NCI-H1417 treated with DMSO at 0.1 percent for 48 hours (cell line): Measurements from ENCODE around the gene OTUD7B.
"Not testable (repeated sequence)": the region's sequence is repeated elsewhere in the genome, so short reads cannot be mapped to it uniquely, and the experiment has no call there.

Experiments used
- DNase-seq: peaks from one replicate; lab custom pipeline; 2025; lab: John Stamatoyannopoulos, UW

The OTUD7B gene

GRCh38 chr1:149945206-149945605 lies 65.3 kb downstream of the OTUD7B start:
- DNase-seq: no peak

- DNase-seq: no peak
Measured at GRCh38 chr1:149942885-149943284, 67.6 kb downstream of the OTUD7B start.

DNA sequence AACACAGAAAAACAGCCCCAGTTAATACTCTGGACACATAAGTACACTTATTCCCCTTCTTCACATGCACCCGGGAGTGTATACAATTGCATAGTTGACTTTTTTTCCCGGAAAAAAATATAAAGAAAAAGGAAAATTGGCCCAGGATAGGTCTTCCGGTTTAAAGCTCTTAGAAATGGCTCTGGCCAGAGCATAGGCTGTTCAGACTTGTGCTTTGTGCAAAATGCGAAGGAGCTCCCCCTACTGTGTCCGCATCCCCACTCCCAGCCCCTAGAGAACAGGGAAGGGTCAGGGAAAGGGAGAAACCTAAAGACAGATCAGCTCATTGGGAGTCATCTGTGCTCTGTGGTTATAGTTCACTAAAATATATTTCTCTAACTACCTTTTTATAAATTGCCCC lies 68.3 kb downstream of the OTUD7B start:
- DNase-seq: no peak

- DNase-seq: no peak
Measured at GRCh38 chr1:149940427-149940826, 70.1 kb downstream of the OTUD7B start.

DNA sequence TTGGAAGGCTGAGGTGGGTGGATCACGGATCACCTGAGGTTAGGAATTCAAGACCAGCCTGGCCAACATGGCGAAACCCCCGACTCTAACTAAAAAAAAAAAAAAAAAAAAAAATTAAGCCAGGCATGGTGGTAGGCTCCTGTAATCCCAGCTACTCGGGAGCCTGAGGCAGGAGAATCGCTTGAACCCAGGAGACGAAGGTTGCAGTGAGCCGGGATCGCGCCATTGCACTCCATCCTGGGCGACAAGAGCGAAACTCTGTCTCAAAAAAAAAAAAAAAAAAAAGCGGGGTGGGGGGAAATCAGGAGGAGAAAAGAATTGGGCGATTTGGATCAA lies 71.9 kb downstream of the OTUD7B start:
- not testable (repeated sequence) for DNase-seq

DNA sequence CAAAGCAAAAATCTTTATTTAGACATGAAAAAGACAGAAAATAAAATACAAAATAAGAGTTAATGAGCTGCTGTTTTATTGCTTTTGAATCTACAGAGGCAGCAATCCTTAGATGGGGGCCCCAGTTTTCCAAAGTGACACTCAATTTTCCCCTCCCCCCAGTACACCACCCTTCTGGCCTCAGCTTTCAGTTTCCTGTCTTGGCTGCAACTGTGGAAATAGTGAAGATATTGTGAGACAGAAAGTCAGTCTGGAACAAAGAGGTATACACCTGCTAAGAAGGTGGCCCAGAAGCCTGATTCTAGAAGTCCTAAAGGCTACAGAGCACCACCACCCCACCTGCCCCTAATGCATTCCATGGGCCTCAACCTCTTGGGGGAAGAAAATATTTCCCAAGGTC lies 72.8 kb downstream of the OTUD7B start:
- no peak for DNase-seq

GRCh38 chr1:149936992-149937705 lies 73.4 kb downstream of the OTUD7B start:
- no peak for DNase-seq

DNA sequence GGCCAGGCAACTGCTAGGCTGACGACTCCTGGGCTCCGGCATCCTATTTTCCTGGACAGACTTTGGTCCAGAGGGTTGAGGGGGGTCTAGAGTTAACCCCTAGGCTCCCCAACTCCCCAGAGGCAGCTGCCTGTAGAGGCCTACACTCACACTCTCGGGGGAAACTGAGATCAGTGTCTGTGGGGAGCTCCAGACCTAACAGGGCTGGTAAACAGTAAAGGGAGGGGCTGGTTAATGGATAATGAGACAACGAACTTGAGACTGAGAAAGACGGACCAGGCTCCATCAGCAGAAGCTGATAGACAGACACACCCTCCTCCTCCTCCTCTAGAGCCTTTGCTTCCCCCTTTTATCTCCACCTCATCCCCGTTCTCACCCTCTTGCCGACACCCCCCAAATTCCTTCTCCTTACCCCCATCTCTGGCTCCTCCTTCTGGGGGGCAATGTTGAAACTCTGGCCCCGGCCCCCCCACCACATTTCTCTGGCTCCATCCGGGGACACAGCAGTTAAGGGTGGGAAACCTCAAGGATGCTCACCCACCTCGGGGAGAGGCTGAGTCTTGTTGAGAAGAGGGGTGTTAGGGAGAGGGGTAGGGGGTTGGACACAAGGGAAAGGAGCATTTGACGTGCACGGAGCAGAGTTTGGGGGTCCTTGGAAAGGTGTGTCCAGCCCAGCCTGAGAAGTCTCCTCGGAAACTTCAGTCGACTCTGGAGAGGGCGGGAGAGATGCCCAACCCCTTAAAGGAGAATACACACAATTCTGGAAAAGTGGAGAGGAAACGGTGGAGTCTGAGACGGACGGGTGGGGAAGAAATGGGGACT lies 74.1 kb downstream of the OTUD7B start, which contains the start of gene MTMR11:
TSS of gene MTMR11 (minus strand) at position 710 of the 822 bp plus-strand sequence. CDS start at position 478, 232 bp downstream.
- no peak for DNase-seq

- no peak for DNase-seq
Measured at GRCh38 chr1:149934356-149934755, 76.2 kb downstream of the OTUD7B start.

DNA sequence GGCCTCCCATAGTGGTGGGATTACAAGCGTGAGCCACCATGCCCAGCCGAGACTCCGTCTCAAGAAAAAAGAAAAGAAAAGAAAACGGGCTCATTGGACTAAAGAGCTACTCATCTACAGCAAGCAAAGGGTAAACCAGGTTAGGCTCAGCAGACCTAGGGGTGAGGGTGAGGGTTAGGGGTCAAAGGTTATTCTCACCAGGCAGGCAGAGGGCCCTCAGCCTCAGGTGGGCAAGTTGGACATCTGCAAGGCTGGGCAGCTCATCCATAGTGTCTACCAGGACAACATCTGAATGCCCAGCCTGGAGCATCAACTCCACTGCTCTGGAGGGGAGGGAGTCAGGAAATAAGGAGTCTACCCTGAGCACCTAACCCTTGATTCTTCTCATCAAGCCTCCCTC lies 77.3 kb downstream of the OTUD7B start:
- DNase-seq: no peak

DNA sequence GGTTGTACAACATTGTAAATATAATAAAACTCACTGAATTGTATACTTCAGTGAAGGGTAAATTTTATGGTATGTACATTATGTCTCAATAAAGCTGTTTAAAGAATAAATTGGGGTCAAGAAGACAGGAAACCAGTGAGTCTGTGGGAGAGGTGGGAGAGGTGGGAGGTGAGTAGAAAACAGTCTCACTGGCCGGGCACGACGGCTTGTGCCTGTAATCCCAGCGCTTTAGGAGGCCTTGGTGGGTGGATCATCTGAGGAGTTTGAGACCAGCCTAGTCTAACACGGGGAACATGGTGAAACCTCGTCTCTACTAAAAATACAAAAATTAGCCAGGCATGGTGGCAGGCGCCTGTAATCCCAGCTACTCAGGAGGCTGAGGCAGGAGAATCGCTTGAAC lies 78.1 kb downstream of the OTUD7B start:
- DNase-seq: no peak

DNA sequence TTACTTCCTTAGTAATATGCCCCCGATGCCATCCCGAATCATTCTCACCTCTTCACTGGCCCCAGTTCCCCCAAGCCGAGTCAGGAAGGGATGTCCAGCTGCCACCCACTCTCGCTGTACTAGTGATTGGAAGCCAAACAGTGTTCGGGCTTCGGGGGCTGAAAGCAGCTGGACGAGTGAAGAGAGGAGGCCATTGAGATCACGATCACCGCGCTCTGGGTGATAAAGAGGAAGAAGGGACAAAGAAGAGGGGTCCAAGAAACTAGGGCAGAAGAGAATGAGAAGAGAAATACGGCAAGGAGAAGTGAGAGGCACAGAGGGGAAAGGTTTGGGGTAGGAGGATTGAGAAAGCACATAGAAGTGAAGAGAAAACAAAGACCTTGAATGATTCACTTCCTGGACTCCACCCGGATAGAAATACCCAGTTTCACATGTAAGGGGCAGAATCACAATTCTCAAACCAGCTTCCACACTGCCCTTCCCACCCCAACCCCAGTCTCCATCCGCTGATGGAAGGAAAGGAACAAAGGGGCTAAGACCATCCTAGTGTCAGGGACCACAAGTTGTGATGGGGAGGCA lies 79.2 kb downstream of the OTUD7B start:
- DNase-seq: no peak

- no peak for DNase-seq
Measured at GRCh38 chr1:149929856-149930255, 80.7 kb downstream of the OTUD7B start.

GRCh38 chr1:149928401-149928724 lies 82.2 kb downstream of the OTUD7B start:
- peak; percentile 13 for DNase-seq

GRCh38 chr1:149927563-149928400 lies 82.7 kb downstream of the OTUD7B start, which contains the start of gene SF3B4:
Gene SF3B4 (minus strand): TSS chr1:149927803. CDS start chr1:149927759, 44 bp downstream.
- DNase-seq: peak; percentile 89

- DNase-seq: no peak
Measured at GRCh38 chr1:149927056-149927562, 83.4 kb downstream of the OTUD7B start.

DNA sequence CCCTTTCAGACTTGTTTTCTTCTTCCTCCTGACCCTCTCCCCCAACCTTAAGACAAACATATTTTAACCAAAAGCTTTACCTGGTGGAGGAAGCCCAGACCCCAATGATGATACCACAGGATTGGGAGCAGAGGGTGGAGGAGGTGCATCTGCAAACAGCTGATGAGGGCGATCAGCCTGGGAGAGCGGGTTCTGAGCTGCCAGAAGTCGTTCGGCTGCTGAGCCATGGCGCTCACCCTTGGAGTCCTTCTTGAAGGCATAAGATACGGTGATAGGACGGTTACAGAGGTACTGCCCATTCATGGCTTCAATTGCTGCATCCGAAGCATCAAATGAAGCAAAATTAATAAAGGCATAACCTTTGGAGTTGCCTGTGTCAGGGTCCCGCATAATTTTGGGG lies 84.2 kb downstream of the OTUD7B start:
- no peak for DNase-seq

DNA sequence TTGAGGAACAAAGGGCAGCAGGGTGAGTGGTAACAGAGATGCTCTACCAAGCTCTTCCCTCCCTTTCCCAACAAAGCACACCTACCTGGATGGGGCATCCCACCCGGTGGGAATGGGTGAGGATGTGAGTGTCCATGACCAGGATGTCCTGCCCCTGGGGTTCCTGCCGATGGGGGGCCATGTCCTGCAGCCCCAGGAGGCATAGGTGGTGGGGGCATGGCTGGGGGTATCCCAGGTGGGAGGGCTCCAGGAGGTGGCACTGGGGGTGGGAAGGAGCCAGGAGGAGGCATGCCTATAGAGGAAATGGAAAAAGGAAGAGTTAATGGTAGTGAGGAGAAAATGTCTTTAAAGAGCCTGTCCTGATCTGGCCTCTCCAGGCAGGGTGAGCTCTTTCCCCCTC lies 84.8 kb downstream of the OTUD7B start:
- no peak for DNase-seq

DNA sequence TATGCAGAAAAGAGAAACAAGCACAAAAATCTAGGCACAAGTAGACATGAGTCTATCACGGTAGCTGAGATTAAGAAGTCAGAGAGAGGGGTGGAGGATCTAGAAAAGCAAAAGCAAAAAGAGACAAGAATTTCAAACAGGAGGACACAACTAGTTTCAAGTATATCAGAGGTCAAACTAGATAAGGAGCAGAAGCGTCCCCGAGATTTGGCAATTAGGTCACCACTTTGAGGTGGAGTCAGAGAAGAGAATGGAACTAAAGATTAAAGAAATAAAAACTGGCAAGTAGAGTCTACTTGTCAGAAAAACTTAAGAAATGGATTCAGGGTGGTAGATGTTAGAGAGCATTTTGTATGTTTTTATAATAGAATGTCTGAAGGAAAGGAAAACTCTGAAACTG lies 85.2 kb downstream of the OTUD7B start:
- DNase-seq: no peak

- DNase-seq: no peak
Measured at GRCh38 chr1:149923626-149924025, 86.9 kb downstream of the OTUD7B start.

DNA sequence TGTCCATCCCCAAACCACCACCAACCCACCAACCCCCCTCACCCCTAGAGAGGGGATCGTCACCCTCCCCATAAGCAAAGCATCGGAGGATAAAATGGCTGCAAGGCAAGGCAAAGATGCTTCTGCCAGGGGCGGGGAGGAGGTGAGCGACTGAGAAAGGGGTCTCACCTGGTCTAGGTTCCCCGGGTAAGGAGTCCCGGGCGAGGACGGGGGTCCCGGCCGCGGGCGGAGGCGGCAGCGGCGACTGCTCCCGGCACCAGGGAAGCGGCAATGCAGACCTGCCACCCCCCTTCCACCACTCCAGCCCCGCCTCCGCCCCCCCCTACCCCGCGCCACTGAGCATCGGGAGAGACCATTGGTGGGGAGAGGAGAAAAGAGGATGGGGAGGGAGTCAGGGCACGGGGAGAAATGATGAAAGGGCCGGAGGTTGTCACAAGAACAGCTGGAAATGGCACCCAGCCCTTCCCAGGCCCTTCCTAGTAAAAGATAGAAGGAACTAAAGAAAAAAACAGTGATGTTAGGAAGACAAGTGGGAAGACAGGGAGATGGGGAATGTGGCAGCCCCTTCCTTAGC lies 92.9 kb downstream of the OTUD7B start, which contains the start of gene SV2A:
TSS of gene SV2A (minus strand) at position 274 of the 574 bp plus-strand sequence. CDS start 4,004 bp downstream, outside the sequence.
- DNase-seq: peak; percentile 28

GRCh38 chr1:149916898-149917252 lies 93.7 kb downstream of the OTUD7B start:
- DNase-seq: no peak
